ENCODE measurements around the gene PCK1.

PCK1 gene

GRCh38 chr20:57536771-57537724, 23.9 kb upstream of the PCK1 start:
- DNase-seq (ENCODE audit: low read depth): no peak

GRCh38 chr20:57537822-57538221, 23.1 kb upstream of the PCK1 start:
- DNase-seq (ENCODE audit: low read depth): no peak

- no peak for DNase-seq (ENCODE audit: low read depth)
Observed at GRCh38 chr20:57539889-57540288, 21.0 kb upstream of the PCK1 start.

GRCh38 chr20:57540890-57541580, 19.9 kb upstream of the PCK1 start:
- DNase-seq (ENCODE audit: low read depth): no peak

- no peak for DNase-seq (ENCODE audit: low read depth)
Observed at GRCh38 chr20:57543754-57544153, 17.2 kb upstream of the PCK1 start.

- no peak for DNase-seq (ENCODE audit: low read depth)
Observed at GRCh38 chr20:57544838-57545564, 15.9 kb upstream of the PCK1 start.

- DNase-seq (ENCODE audit: low read depth): no peak
Observed at GRCh38 chr20:57545927-57546662, 14.8 kb upstream of the PCK1 start.

- DNase-seq (ENCODE audit: low read depth): no peak
Observed at GRCh38 chr20:57546956-57547649, 13.8 kb upstream of the PCK1 start.

GRCh38 chr20:57548177-57549058, 12.5 kb upstream of the PCK1 start:
- DNase-seq (ENCODE audit: low read depth): no peak

- no peak for DNase-seq (ENCODE audit: low read depth)
Observed at GRCh38 chr20:57552471-57552870, 8.4 kb upstream of the PCK1 start.

- DNase-seq (ENCODE audit: low read depth): no peak
Observed at GRCh38 chr20:57553376-57554018, 7.4 kb upstream of the PCK1 start.

GRCh38 chr20:57555457-57556184, 5.3 kb upstream of the PCK1 start:
- DNase-seq (ENCODE audit: low read depth): no peak

GRCh38 chr20:57556980-57557274, 4.0 kb upstream of the PCK1 start:
- no peak for DNase-seq (ENCODE audit: low read depth)

- DNase-seq (ENCODE audit: low read depth): no peak
Observed at GRCh38 chr20:57557926-57558613, 2.8 kb upstream of the PCK1 start.

- DNase-seq (ENCODE audit: low read depth): no peak
Observed at GRCh38 chr20:57558614-57559288, 2.2 kb upstream of the PCK1 start.

GRCh38 chr20:57559289-57559634, 1.6 kb upstream of the PCK1 start:
- no peak for DNase-seq (ENCODE audit: low read depth)

- DNase-seq (ENCODE audit: low read depth): no peak
Observed at GRCh38 chr20:57559658-57560553, 1.0 kb upstream of the PCK1 start.
